Measurements from ENCODE around the gene C2orf78. TPM values are rescaled to one million over a fixed set of nuclear protein-coding genes. Genes with fewer than 3 reads are reported as not detected.

Gene C2orf78
- total and polyA plus RNA-seq, 10 of the 15 experiments (the other 5 are each of a cell fraction or from before 2014, with no cell fraction given) = 0.08 to 0.82 (median 0.40) TPM

DNA sequence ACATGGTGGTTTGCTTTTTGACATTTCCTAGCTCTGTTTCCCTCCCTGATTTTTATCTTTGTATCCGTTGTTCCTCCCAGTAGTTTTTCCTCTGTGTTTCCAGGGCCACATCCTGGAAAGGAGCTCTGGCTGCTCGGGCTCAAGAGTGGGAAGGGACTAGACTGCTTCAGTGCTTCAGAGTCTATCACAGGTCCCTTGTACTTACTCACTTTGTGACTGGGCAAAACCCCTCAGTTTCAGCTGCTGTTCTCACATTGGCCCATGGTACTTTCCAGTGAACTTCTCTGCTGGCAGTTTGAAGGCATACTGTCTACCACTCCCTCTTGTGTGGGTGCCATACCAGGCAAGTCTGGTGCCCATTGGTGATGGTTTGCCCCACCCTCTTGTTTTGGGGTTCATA lies 37.2 kb downstream of the C2orf78 start (continued):
- TF ChIP-seq, protein P1, sequence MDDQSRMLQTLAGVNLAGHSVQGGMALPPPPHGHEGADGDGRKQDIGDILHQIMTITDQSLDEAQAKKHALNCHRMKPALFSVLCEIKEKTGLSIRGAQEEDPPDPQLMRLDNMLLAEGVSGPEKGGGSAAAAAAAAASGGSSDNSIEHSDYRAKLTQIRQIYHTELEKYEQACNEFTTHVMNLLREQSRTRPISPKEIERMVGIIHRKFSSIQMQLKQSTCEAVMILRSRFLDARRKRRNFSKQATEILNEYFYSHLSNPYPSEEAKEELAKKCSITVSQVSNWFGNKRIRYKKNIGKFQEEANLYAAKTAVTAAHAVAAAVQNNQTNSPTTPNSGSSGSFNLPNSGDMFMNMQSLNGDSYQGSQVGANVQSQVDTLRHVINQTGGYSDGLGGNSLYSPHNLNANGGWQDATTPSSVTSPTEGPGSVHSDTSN (IDR thresholded peaks at IDR 0.05; ENCODE audit: insufficient replicate concordance, low read depth, low read length) = no peak
- peak; percentile 89 for TF ChIP-seq RELA (IDR thresholded peaks at IDR 0.05; ENCODE audit: borderline replicate concordance, partially characterized antibody)
- TF ChIP-seq ATF7 (IDR thresholded peaks at IDR 0.05; ENCODE audit: low read depth) = no peak
- no peak for TF ChIP-seq NFYB (IDR thresholded peaks at IDR 0.05; ENCODE audit: insufficient read depth, low read depth, low read length)
- no peak for TF ChIP-seq RB1 (IDR thresholded peaks at IDR 0.05; ENCODE audit: borderline replicate concordance)
- TF ChIP-seq, protein P2, sequence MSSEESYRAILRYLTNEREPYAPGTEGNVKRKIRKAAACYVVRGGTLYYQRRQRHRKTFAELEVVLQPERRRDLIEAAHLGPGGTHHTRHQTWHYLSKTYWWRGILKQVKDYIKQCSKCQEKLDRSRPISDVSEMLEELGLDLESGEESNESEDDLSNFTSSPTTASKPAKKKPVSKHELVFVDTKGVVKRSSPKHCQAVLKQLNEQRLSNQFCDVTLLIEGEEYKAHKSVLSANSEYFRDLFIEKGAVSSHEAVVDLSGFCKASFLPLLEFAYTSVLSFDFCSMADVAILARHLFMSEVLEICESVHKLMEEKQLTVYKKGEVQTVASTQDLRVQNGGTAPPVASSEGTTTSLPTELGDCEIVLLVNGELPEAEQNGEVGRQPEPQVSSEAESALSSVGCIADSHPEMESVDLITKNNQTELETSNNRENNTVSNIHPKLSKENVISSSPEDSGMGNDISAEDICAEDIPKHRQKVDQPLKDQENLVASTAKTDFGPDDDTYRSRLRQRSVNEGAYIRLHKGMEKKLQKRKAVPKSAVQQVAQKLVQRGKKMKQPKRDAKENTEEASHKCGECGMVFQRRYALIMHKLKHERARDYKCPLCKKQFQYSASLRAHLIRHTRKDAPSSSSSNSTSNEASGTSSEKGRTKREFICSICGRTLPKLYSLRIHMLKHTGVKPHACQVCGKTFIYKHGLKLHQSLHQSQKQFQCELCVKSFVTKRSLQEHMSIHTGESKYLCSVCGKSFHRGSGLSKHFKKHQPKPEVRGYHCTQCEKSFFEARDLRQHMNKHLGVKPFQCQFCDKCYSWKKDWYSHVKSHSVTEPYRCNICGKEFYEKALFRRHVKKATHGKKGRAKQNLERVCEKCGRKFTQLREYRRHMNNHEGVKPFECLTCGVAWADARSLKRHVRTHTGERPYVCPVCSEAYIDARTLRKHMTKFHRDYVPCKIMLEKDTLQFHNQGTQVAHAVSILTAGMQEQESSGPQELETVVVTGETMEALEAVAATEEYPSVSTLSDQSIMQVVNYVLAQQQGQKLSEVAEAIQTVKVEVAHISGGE (CRISPR knock-in tag; IDR thresholded peaks at IDR 0.05) = no peak
- no peak for TF ChIP-seq FOS (IDR thresholded peaks at IDR 0.05; ENCODE audit: borderline replicate concordance, extremely low read depth, insufficient read length)
- TF ChIP-seq KAT2A (conservative IDR thresholded peaks at IDR 0.05; ENCODE audit: control insufficient read depth, low read depth, low read length) = no peak
- TF ChIP-seq CBX3 (IDR thresholded peaks at IDR 0.05; ENCODE audit: borderline replicate concordance, low read depth) = no peak
- TF ChIP-seq SMAD1 (IDR thresholded peaks at IDR 0.05; ENCODE audit: low read depth, partially characterized antibody) = no peak
- TF ChIP-seq SMAD5 (IDR thresholded peaks at IDR 0.05; ENCODE audit: low read depth) = no peak
- TF ChIP-seq CBFB (IDR thresholded peaks at IDR 0.05; ENCODE audit: low read depth) = no peak
- no peak for TF ChIP-seq ZNF207 (IDR thresholded peaks at IDR 0.05; ENCODE audit: borderline replicate concordance)
- TF ChIP-seq POLR2AphosphoS2 (IDR thresholded peaks at IDR 0.05; ENCODE audit: low read depth, low read length) = no peak
- TF ChIP-seq ZSCAN29 (IDR thresholded peaks at IDR 0.05) = no peak
- no peak for TF ChIP-seq CREB1 (IDR thresholded peaks at IDR 0.05; ENCODE audit: low read depth)
- peak; percentile 67 for TF ChIP-seq SKIL (IDR thresholded peaks at IDR 0.05; ENCODE audit: low read depth, poor library complexity, severe bottlenecking)
- TF ChIP-seq YY1 (IDR thresholded peaks at IDR 0.05; ENCODE audit: low read depth, low read length) = no peak
- TF ChIP-seq E4F1 (IDR thresholded peaks at IDR 0.05; ENCODE audit: borderline replicate concordance, partially characterized antibody) = no peak
- TF ChIP-seq, protein P3, sequence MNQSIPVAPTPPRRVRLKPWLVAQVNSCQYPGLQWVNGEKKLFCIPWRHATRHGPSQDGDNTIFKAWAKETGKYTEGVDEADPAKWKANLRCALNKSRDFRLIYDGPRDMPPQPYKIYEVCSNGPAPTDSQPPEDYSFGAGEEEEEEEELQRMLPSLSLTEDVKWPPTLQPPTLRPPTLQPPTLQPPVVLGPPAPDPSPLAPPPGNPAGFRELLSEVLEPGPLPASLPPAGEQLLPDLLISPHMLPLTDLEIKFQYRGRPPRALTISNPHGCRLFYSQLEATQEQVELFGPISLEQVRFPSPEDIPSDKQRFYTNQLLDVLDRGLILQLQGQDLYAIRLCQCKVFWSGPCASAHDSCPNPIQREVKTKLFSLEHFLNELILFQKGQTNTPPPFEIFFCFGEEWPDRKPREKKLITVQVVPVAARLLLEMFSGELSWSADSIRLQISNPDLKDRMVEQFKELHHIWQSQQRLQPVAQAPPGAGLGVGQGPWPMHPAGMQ (IDR thresholded peaks at IDR 0.05; ENCODE audit: borderline replicate concordance) = no peak
- no peak for TF ChIP-seq SP1 (IDR thresholded peaks at IDR 0.05; ENCODE audit: low read depth, low read length)
- no peak for TF ChIP-seq RAD51 (IDR thresholded peaks at IDR 0.05)
